HG03442 (cell line): ENCODE results near the gene BCDIN3D.

Experiments
- ATAC-seq: cut with Tn5 transposase; IDR thresholded peaks from one replicate; pipeline ENCODE4 v1.9.1; 2021; ENCODE audit warnings: mild to moderate bottlenecking, moderate library complexity; ENCODE audit not compliant: unreplicated experiment

The BCDIN3D gene

DNA sequence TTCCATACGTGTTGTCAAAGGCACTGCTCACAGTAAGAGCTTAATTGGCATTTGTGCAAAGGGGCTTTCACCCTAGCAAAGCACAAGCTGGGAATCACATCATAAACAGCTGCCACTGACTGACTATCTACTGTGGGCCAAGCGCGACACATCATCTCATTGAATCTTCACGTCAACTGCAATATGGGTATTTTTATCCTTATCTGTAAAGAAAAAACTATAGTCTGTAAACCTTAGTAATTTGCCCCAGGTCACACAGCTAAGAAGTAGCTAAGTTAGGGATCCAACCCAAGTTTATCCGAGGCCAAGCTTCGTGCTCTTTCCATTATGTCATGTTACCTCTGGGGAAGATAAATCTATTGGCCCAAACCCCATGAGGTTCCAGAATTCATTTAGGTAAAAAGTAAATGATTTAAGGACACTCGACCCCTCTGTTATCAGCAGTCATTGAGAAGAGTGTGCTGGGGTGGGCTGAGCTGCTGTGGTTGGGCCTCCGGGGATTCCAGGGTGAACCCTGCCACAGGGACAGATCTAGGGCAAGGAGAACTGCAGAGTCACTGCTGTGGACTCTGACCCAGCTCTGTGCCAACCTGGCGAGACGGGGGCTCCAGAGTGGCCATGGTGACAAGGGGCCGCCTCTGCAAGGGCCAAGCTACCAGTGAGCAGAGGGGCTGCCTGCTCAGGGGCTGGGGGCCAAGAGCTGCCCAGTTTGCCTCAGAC lies 42.3 kb downstream of the BCDIN3D start:
- no peak for ATAC-seq

DNA sequence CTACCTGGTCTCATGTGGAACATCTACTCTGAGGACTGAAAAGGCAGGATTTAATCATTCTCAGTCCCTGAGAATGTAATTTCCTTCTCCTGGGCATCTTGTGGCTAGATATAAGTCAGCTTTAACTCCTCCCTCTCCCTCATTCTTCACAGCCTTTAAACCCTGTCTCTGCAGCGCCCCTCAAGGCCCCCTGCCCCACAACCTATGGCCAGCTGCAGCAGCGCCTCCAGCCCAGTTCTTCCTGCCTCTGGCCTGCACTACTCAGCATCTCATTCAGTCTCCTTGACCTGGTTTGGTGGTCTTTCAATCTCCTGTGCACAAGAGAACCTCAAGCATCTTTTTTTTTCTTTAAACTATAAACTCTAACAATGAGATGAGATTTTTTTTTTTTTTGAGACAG lies 44.0 kb downstream of the BCDIN3D start:
- ATAC-seq, result no peak

DNA sequence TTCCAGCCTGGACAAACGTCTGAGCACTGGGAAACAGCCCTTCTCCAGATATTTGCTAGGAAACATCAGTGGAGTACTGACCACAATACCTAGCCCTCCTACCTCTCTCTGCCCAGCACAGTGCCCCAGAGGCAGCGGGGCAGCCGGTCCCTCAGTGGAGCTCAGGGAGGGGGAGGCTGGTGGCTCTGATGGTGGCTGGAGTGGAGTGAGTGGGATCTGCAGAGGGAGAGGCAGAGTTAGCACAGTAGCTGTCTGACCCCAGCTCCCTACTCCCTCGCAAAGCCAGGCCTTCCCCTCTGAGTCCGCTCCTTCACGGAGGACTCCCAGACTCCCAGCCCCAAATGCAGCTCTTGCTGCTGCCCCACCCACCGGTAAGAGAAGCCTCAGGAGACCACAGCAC lies 44.7 kb downstream of the BCDIN3D start:
- ATAC-seq, result no peak

DNA sequence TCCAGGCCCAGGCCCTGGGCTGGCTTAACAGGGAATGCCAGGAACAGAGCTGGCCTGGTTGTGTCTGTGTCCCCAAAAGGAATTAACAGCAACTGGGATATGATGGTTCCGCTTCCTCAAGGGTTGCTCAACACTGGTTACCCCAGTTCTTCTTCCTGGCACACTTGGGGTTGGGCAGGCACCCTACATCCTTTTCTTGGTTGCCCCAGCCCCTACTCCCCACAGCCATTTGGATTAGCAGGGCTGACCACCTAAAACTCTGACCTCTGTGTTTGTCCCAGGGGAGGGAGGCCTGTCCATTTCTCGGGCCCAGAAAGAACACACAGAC lies 45.5 kb downstream of the BCDIN3D start:
- ATAC-seq, result no peak

DNA sequence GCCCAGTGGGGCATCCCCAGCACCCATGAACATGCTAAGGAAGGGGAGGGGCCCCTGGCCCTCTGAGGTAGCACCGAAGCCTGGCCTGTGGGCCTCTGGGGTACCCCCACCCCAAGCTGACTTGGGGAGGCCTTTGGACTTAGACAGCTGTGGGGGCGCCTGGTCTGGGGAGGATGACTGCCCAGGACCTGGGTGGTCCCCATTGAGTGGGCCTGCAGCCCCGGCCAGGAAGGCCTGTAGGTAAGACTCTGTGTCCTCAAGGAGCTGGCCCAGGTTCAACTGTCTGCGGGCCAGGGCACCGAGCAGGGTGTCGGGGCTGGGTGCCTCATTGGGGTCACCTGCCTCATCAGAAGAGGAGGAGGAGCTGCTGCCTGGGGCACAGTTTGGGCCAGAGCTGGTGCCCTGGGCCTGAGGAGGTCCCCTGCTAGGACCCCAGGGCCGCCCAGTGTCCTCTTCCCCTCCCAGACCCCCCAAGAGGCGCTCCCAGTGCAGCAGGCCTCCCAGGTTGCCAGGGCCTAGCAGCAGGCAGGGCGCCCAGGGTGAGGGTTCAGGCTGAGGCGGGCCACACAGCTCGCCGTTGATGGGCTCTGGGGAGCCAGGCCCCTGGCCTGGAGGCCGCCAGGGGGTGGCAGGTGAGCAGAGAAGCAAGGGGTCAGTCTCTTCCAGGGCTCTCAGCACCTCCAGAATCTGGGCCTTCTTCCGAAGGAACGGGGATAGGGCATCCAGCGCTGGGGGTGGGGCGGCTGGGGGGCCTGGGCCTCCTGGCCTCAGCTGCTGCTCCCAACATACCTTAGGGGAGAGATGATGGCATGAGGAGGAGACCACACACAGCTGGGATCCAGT lies 46.1 kb downstream of the BCDIN3D start:
- ATAC-seq, result no peak

DNA sequence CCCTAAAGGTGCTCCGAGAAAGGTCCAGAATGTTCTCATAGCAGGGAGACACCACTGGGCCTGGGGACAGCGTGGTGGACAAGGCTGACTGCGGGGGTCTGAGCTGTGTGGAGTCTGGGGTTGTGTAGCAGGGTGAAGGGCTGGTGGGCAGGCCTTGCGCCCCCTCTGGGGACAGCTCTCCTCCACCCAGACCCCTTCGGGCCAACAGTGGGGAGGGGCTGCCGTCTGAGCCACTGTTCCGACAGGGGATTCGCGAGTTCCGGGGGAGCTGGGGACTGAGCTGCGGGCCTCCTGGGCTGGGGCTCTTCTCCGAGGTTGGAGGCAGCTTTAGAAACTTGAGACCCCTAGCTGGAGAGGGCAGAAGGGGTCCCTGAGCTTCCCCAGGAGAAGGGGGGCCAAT lies 46.8 kb downstream of the BCDIN3D start:
- ATAC-seq, result no peak

DNA sequence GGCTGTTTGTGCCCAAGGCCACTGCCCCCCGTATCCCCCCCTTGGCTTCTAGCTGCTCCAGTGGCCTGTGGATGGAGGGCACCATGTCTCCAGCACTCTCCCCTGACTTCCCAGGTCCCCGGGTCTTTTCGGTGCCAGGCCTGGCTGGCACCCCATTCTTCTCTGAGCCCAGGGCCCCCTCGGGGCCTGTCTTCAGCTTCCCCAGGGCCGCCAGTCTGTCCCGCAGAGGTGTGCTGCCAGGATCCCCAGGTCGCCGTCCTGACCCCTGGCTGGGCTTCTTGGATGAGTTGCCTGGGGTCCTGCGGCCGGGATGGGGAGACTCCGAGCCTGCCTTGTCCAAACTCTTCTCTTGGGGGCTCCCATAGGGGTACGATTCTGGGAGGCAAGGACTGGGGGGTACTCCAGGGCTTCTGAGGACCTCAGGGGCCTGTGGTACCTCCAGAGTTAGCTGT lies 47.2 kb downstream of the BCDIN3D start:
- ATAC-seq, result no peak

- no peak for ATAC-seq
Observed at GRCh38 chr12:49794811-49795653, 47.9 kb downstream of the BCDIN3D start.

DNA sequence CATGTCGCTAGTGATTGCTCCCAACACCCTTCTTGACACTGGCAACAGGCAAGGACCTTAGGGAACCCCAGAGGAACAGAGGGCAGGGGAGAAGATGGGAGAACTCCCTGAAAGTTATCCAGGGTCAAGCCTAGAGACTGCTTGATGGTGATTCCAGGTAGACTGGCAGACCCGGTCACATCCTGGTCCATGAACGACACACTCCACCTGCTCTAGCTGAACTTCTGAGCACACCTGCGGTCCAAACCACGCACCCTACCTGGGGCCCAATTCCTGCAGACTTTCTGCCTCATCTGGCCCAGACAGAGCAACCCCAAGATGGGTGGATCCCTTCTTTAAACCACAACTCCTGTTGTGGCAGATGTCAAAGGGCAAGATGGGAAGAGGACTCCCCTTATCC lies 48.9 kb downstream of the BCDIN3D start:
- no peak for ATAC-seq

- no peak for ATAC-seq
Observed at GRCh38 chr12:49793620-49794019, 49.3 kb downstream of the BCDIN3D start.

DNA sequence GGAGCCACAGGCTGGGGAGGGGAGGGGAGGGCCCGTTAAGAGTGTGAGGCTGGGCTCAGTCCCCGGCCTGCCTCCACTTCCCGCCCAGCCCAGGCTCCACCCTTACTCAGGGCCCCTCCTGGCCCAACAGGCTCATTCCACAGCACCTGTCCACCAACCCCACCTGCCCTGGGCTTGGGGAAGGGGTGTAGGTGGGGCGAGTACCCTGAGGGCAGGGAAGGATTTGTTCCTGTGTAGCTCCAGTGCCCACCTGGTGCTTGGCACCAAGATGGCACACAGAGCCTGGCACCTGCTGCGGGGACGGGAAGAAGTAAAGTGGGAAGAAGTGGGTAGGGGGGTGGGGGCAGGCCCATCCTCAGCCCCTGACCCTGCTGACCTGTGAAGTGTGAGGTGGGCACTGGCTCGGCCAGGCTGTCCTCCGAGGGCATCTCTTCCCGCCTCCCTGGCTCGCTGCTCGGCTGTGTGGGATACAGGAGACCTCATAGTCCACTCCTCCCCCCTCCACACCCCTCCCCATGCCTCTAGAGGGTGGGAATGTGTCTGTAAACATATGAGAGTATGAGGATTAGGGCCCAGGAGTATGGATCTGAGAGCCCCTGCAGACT lies 49.8 kb downstream of the BCDIN3D start:
- ATAC-seq, result no peak

GRCh38 chr12:49792181-49792970 lies 50.5 kb downstream of the BCDIN3D start:
- ATAC-seq, result no peak

- ATAC-seq, result no peak
Observed at GRCh38 chr12:49791700-49792099, 51.2 kb downstream of the BCDIN3D start.

DNA sequence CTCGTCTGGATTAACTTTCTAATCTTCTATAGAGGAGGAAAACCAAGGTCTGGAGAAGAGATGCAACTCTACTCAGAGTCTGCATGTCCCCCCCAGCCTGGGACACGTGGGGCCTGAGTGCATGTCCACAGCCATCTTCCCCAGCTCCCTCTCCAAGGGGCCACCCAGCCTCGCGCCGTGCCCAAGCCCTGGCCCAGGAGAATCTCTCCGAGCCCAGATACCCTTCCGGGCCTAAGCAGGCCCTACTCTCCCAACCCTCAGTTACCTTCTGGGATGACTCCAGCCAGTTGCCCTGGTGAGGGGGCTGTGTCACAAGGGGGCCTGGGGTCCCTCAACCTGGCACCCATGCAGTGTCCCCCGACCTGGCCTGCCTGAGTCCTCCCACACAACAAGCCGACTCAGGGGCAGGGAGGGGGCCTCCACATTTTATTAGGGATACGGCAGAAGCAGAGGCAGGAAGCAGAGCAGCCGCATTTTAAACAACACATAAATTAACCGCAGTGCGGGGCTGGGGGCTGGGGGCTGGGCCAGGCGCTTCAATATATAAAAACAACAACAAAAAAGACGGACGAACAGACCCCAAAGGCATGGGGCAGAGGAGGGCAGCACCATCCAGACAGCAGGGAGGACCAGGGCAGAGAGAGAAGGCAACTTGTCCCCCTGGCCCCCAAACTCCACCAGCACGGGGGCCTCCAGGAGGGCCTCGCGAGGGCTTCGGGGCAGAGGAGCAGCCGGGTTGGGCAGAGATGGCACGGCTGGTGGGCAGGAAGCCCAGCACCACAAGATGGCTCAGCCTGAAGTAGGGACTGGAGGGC lies 52.0 kb downstream of the BCDIN3D start:
- no peak for ATAC-seq

GRCh38 chr12:49789992-49790391 lies 52.9 kb downstream of the BCDIN3D start:
- ATAC-seq, result no peak

DNA sequence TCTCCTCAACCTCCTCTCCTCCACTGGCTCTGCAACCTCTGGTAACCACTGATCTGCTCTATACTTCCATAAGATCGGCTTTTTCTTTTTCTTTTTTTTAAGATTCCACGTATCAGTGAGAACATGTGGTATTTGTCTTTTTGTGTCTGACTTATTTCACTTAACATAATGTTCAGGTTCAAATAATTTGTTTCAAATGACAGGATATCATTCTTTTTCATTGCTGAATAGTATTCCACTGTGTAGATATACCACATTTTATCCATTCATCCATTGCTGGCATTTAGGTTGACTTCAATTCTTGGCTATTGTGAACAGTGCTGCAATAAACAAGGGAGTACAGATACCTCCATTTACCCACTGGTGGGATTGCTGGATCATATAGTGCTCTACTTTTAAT lies 55.2 kb downstream of the BCDIN3D start:
- no peak for ATAC-seq
